Natural killer cell (primary cell): ENCODE measurements around the gene GNB1L. TPM values are rescaled to one million over a fixed set of nuclear protein-coding genes. Genes with fewer than 3 reads are reported as not detected.
A peak's percentile ranks its signal among the peaks of the same experiment; 100 is the strongest.

ENCODE experiments used
- ATAC-seq, 3 donors: fragments of 150-1000 bp in 2 of 3; fragments of 200-7000 bp in 1 of 3; cut with Tn5 transposase; 1 replicate in 1 of 3; 2 replicates in 2 of 3; pipeline ENCODE4 v1.10.0; 2021; ENCODE audit warnings: mild to moderate bottlenecking in 2 of 3, moderate library complexity in 2 of 3
- DNase-seq, 2 donors: peaks; one replicate each; pipeline versions ENCODE4 v3.0.0 to v3.0.0-alpha.2; 2013 to 2021; ENCODE audit warnings: mixed read lengths in 1 of 2
- H3K27ac ChIP-seq: one replicate; pipeline ENCODE4 v1.5.1; 2013; ENCODE audit warnings: mild to moderate bottlenecking, low read length
- H3K27me3 ChIP-seq: one replicate; pipeline ENCODE4 v1.6.1; 2013; ENCODE audit warnings: low read length; ENCODE audit not compliant: control insufficient read depth, insufficient read depth
- H3K36me3 ChIP-seq: one replicate; pipeline ENCODE4 v1.6.1; 2013; ENCODE audit warnings: low read length; ENCODE audit not compliant: control insufficient read depth, insufficient read depth
- H3K4me1 ChIP-seq: one replicate; pipeline ENCODE4 v1.6.1; 2013; ENCODE audit warnings: low read length; ENCODE audit not compliant: control insufficient read depth, insufficient read depth
- H3K4me3 ChIP-seq: one replicate; pipeline ENCODE4 v1.5.1; 2013; ENCODE audit warnings: low read length
- H3K9me3 ChIP-seq: one replicate; pipeline ENCODE4 v1.6.1; 2013; ENCODE audit warnings: low read length; ENCODE audit not compliant: control insufficient read depth, insufficient read depth
- H3K27ac Mint-ChIP-seq, 2 donors: one replicate each; pipeline ENCODE4 v1.8.0; 2022; ENCODE audit warnings: mild to moderate bottlenecking in 2 of 2, mixed read lengths in 2 of 2, moderate library complexity in 1 of 2
- H3K27me3 Mint-ChIP-seq, 2 donors: one replicate each; pipeline ENCODE4 v1.8.0; 2022; ENCODE audit warnings: low read depth in 2 of 2, mixed read lengths in 2 of 2
- H3K36me3 Mint-ChIP-seq: one replicate; pipeline ENCODE4 v1.8.0; 2022; ENCODE audit warnings: mixed read lengths
- H3K4me1 Mint-ChIP-seq, 2 donors: one replicate each; pipeline ENCODE4 v1.8.0; 2022; ENCODE audit warnings: mixed read lengths in 2 of 2
- H3K4me3 Mint-ChIP-seq: one replicate; pipeline ENCODE4 v1.8.0; 2022; ENCODE audit warnings: mild to moderate bottlenecking, moderate library complexity, mixed read lengths
- H3K9me3 Mint-ChIP-seq, 2 donors: one replicate each; pipeline ENCODE4 v1.8.0; 2022; ENCODE audit warnings: mixed read lengths in 2 of 2
- CTCF ChIP-seq: fragments of 200-600 bp; IDR thresholded peaks from one replicate; pipeline ENCODE4 v1.8.0; 2022; ENCODE audit warnings: antibody characterized with exemption
- WGBS: methylation state at CpG from one replicate; pipeline ENCODE4 v1.1.7; 2013; ENCODE audit warnings: missing lambda C conversion rate; ENCODE audit not compliant: insufficient coverage; 5-methylcytosine and 5-hydroxymethylcytosine counted together
- intact Hi-C: fragments of 100-400 bp; cut with micrococcal nuclease; formaldehyde crosslinking; loops from one replicate; pipeline ENCODE4 v1.14.2; 2022
- total RNA-seq, 4 donors: library from RNA; stranded (reverse); fragments of 120-200 nt in 1 of 4; gene quantifications; one replicate each; pipeline versions ENCODE4 v1.2.3 to v1.2.4, GENCODE V29; 2013 to 2022

GNB1L gene
- total RNA-seq, 3 donors from 2014 or later (not counting 1 experiment from before 2014, with no cell fraction given), result 5.1 to 5.3 (median 5.3) TPM

- no peak for DNase-seq
- intact Hi-C loops, result no loop called here
- Histone ChIP-seq H3K9me3 (no peaks in the 10 kb centered on the region), H3K36me3 (no peaks in the 10 kb centered on the region), H3K4me1 (no peaks in the 10 kb centered on the region), H3K27ac (no peak overlapping the region), H3K4me3 (no peak overlapping the region), H3K27me3 (no peaks in the 10 kb centered on the region)
- WGBS, result 95% methylated on average over 22 of the region's 22 CpGs
- TF ChIP-seq CTCF, result no peak
- ATAC-seq, result peak in 1 of 3 donors; percentile 9
- H3K9me3 Mint-ChIP-seq, result no peaks in the 10 kb centered on the region
- no peak overlapping the region for H3K27ac Mint-ChIP-seq
- no peaks in the 10 kb centered on the region for H3K27me3 Mint-ChIP-seq
- no peaks in the 10 kb centered on the region for H3K36me3 Mint-ChIP-seq
- H3K4me1 Mint-ChIP-seq, result peaks cover 0 to 4% of the 10 kb centered on the region in 2 donors
- no peak overlapping the region for H3K4me3 Mint-ChIP-seq
These were observed 69.0 kb downstream of the GNB1L start for GRCh38 chr22:19785461-19786263.

- Mint-ChIP-seq H3K9me3 (no peaks in the 10 kb centered on the region), H3K4me1 (peaks cover 8 to 9% of the 10 kb centered on the region in 2 donors), H3K36me3 (no peaks in the 10 kb centered on the region), H3K4me3 (no peak overlapping the region), H3K27ac (no peak overlapping the region), H3K27me3 (no peaks in the 10 kb centered on the region)
- no peak for TF ChIP-seq CTCF
- intact Hi-C loops, result no loop called here
- H3K27ac ChIP-seq, result no peak overlapping the region
- H3K4me1 ChIP-seq, result no peaks in the 10 kb centered on the region
- DNase-seq, result no peak
- H3K36me3 ChIP-seq, result no peaks in the 10 kb centered on the region
- WGBS, result 95% methylated on average over 33 of the region's 33 CpGs
- H3K27me3 ChIP-seq, result no peaks in the 10 kb centered on the region
- no peaks in the 10 kb centered on the region for H3K9me3 ChIP-seq
- H3K4me3 ChIP-seq, result no peak overlapping the region
- no peak for ATAC-seq
These were observed 70.1 kb downstream of the GNB1L start for GRCh38 chr22:19784384-19785175.

- H3K27me3 Mint-ChIP-seq, result no peaks in the 10 kb centered on the region
- peaks cover 8 to 9% of the 10 kb centered on the region in 2 donors for H3K4me1 Mint-ChIP-seq
- no peaks in the 10 kb centered on the region for H3K27me3 ChIP-seq
- DNase-seq (no peak), ATAC-seq (no peak)
- no peaks in the 10 kb centered on the region for H3K36me3 Mint-ChIP-seq
- H3K4me3 ChIP-seq, result no peak overlapping the region
- H3K27ac Mint-ChIP-seq, result no peak overlapping the region
- H3K9me3 ChIP-seq, result no peaks in the 10 kb centered on the region
- intact Hi-C loops, result no loop called here
- H3K4me1 ChIP-seq, result no peaks in the 10 kb centered on the region
- no peak for TF ChIP-seq CTCF
- 94% methylated on average over 24 of the region's 24 CpGs for WGBS
- H3K27ac ChIP-seq, result no peak overlapping the region
- H3K4me3 Mint-ChIP-seq, result no peak overlapping the region
- H3K36me3 ChIP-seq, result no peaks in the 10 kb centered on the region
- H3K9me3 Mint-ChIP-seq, result no peaks in the 10 kb centered on the region
These were observed 70.9 kb downstream of the GNB1L start for GRCh38 chr22:19783586-19784383.
